Liver (tissue), 9 donors: Measurements from ENCODE around the gene EBF3. TPM values are rescaled to one million over a fixed set of nuclear protein-coding genes. Genes with fewer than 3 reads are reported as not detected.

Experiments
- DNase-seq: peaks from one replicate; pipeline ENCODE4 v3.0.0-alpha.2; 2017; ENCODE audit warnings: low spot score
- H3K27ac ChIP-seq, 2 donors: one replicate each; pipeline ENCODE4 v1.7.0; 2013; ENCODE audit warnings: inconsistent platforms in 2 of 2, low read length in 2 of 2, control low read depth in 1 of 2, low read depth in 1 of 2, mild to moderate bottlenecking in 1 of 2
- H3K27me3 ChIP-seq, 4 donors: one replicate each; pipeline versions ENCODE4 v1.6.1 to v1.7.0; 2013; ENCODE audit warnings: low read length in 3 of 4, inconsistent platforms in 1 of 4, mild to moderate bottlenecking in 1 of 4, moderate library complexity in 1 of 4; ENCODE audit not compliant: control insufficient read depth in 4 of 4, insufficient read depth in 4 of 4
- H3K36me3 ChIP-seq, 4 donors: one replicate each; pipeline versions ENCODE4 v1.6.1 to v1.7.0; 2013; ENCODE audit warnings: low read length in 3 of 4, mild to moderate bottlenecking in 3 of 4, low read depth in 1 of 4, moderate library complexity in 1 of 4; ENCODE audit not compliant: control insufficient read depth in 4 of 4, insufficient read depth in 3 of 4
- H3K4me1 ChIP-seq, 4 donors: one replicate each; pipeline versions ENCODE4 v1.6.1 to v1.7.0; 2013; ENCODE audit warnings: low read length in 3 of 4, mild to moderate bottlenecking in 3 of 4, moderate library complexity in 1 of 4; ENCODE audit not compliant: control insufficient read depth in 4 of 4, insufficient read depth in 4 of 4
- H3K4me3 ChIP-seq, 3 donors: one replicate each; pipeline versions ENCODE4 v1.6.1 to v1.7.0; 2013; ENCODE audit warnings: low read length in 3 of 3, control low read depth in 1 of 3, low read depth in 1 of 3, mild to moderate bottlenecking in 1 of 3
- H3K9ac ChIP-seq, 2 donors: one replicate each; pipeline ENCODE4 v1.7.0; 2013; ENCODE audit warnings: low read length in 2 of 2, mild to moderate bottlenecking in 2 of 2, moderate library complexity in 2 of 2, control low read depth in 1 of 2, low read depth in 1 of 2
- H3K9me3 ChIP-seq, 4 donors: one replicate each; pipeline versions ENCODE4 v1.6.1 to v1.7.0; 2013; ENCODE audit warnings: low read length in 3 of 4; ENCODE audit not compliant: control insufficient read depth in 4 of 4
- ATF3 ChIP-seq: IDR thresholded peaks from 2 replicates; pipeline ENCODE4 v1.6.1; 2016; ENCODE audit warnings: antibody characterized with exemption
- EGR1 ChIP-seq, 2 donors: IDR thresholded peaks; 2 replicates each; pipeline ENCODE4 v1.6.1; 2016 to 2018; ENCODE audit warnings: antibody characterized with exemption in 2 of 2, low read depth in 2 of 2
- FOXA1 ChIP-seq: IDR thresholded peaks from 2 replicates; pipeline ENCODE4 v1.6.1; 2016; ENCODE audit warnings: antibody characterized with exemption
- FOXA2 ChIP-seq: IDR thresholded peaks from 2 replicates; pipeline ENCODE4 v1.6.1; 2016; ENCODE audit warnings: antibody characterized with exemption
- GABPA ChIP-seq, 2 donors: IDR thresholded peaks in 1 of 2; conservative IDR thresholded peaks in 1 of 2; 2 replicates each; pipeline ENCODE4 v1.6.1; 2016; ENCODE audit warnings: antibody characterized with exemption in 2 of 2, mild to moderate bottlenecking in 1 of 2, moderate library complexity in 1 of 2
- HNF4A ChIP-seq, 2 donors: conservative IDR thresholded peaks; 2 replicates each; pipeline ENCODE4 v1.6.1; 2016; ENCODE audit warnings: antibody characterized with exemption in 2 of 2, mild to moderate bottlenecking in 2 of 2
- HNF4G ChIP-seq: IDR thresholded peaks from 2 replicates; pipeline ENCODE4 v1.6.1; 2016; ENCODE audit warnings: antibody characterized with exemption
- JUND ChIP-seq, 2 donors: IDR thresholded peaks; 2 replicates each; pipeline ENCODE4 v1.6.1; 2016; ENCODE audit warnings: antibody characterized with exemption in 2 of 2
- MAX ChIP-seq: IDR thresholded peaks from 2 replicates; pipeline ENCODE4 v1.6.1; 2016; ENCODE audit warnings: antibody characterized with exemption
- NR2F2 ChIP-seq: IDR thresholded peaks from 2 replicates; pipeline ENCODE4 v1.6.1; 2016; ENCODE audit warnings: antibody characterized with exemption
- RAD21 ChIP-seq, 2 donors: IDR thresholded peaks; 2 replicates each; pipeline ENCODE4 v1.6.1; 2016; ENCODE audit warnings: antibody characterized with exemption in 2 of 2, mild to moderate bottlenecking in 2 of 2
- RXRA ChIP-seq, 2 donors: IDR thresholded peaks; 2 replicates each; pipeline ENCODE4 v1.6.1; 2017 to 2018; ENCODE audit warnings: antibody characterized with exemption in 2 of 2, mild to moderate bottlenecking in 1 of 2
- SP1 ChIP-seq: IDR thresholded peaks from 2 replicates; pipeline ENCODE4 v1.6.1; 2018; ENCODE audit warnings: antibody characterized with exemption, mild to moderate bottlenecking
- TAF1 ChIP-seq: conservative IDR thresholded peaks from 2 replicates; pipeline ENCODE4 v1.6.1; 2016; ENCODE audit warnings: antibody characterized with exemption, mild to moderate bottlenecking
- YY1 ChIP-seq: IDR thresholded peaks from 2 replicates; pipeline ENCODE4 v1.6.1; 2016; ENCODE audit warnings: antibody characterized with exemption, mild to moderate bottlenecking
- ZBTB33 ChIP-seq: IDR thresholded peaks from 2 replicates; pipeline ENCODE4 v1.6.1; 2016; ENCODE audit warnings: antibody characterized with exemption
- WGBS: extraction: QIAGEN DNeasy Blood & Tissue Kit; methylation state at CpG from one replicate; pipeline ENCODE4 v1.1.7; 2013; 5-methylcytosine and 5-hydroxymethylcytosine counted together
- polyA plus RNA-seq, 2 donors: library from polyadenylated mRNA; stranded (reverse) in 1 of 2; unstranded in 1 of 2; fragments of 200-250 nt in 1 of 2; fragments of >200 nt in 1 of 2; fragmentation: Nextera tagmentation in 1 of 2; extraction: Ambion mirVana in 1 of 2; gene quantifications; one replicate each; pipeline versions ENCODE4 v1.2.1 to v1.2.3, GENCODE V29; 2013 to 2015
- total RNA-seq, 2 donors: library from RNA; depleted of rRNA; stranded (reverse); fragments of >200 nt; gene quantifications; one replicate each; pipeline ENCODE4 v1.2.3, GENCODE V29; 2014
- TF ChIP-seq, protein P1 (sequence below): IDR thresholded peaks from 2 replicates; pipeline ENCODE4 v1.6.1; 2016; ENCODE audit warnings: antibody characterized with exemption, mild to moderate bottlenecking
- TF ChIP-seq, protein P2 (sequence below): fragments of 150-350 bp; IDR thresholded peaks from 2 replicates; pipeline ENCODE4 v1.5.1; 2017; ENCODE audit warnings: improper control_type of control experiment, low read depth, low read length; ENCODE audit not compliant: missing input control
- donor health status: healthy.
- donor health status: healthy.
- donor health status: healthy.
- donor health status: healthy.
- donor health status: healthy.

The EBF3 gene
- total and polyA plus RNA-seq, 4 donors, result 0.02 to 0.08 TPM; not detected in 2

DNA sequence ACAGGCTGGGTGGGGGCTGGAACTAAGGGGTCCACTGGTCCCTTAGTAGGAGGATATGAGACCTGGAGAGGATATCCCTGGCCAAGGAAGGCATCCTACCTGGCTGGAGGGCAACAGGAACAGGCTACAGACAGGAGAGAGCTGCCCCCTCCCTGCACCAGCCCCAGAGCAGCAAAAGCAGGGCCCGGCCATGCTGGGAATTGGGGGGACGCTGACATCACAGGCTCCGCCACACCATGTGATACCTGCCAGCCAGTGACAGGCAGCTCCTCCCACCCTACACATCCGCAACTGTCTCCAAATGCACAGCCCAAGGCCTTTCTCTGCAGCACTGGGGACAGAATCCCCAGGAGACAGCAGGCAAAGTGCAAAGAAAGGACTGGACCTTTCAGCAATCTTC, 100.0 kb downstream of the EBF3 start:
- TF ChIP-seq RAD21 (IDR thresholded peaks at IDR 0.05) (no peak), YY1 (no peak), GABPA (IDR thresholded peaks at IDR 0.05 in 1 of 2, conservative IDR thresholded peaks at IDR 0.05 in 1 of 2) (no peak), FOXA2 (no peak), HNF4A (conservative IDR thresholded peaks at IDR 0.05) (no peak), MAX (no peak), ATF3 (no peak), TAF1 (no peak), JUND (IDR thresholded peaks at IDR 0.05) (no peak), RXRA (IDR thresholded peaks at IDR 0.05) (no peak), ZBTB33 (no peak), NR2F2 (no peak), SP1 (no peak), HNF4G (no peak), FOXA1 (no peak), EGR1 (IDR thresholded peaks at IDR 0.05; ENCODE audit: low read depth in 2 of 2) (no peak)
- TF ChIP-seq, protein P1, sequence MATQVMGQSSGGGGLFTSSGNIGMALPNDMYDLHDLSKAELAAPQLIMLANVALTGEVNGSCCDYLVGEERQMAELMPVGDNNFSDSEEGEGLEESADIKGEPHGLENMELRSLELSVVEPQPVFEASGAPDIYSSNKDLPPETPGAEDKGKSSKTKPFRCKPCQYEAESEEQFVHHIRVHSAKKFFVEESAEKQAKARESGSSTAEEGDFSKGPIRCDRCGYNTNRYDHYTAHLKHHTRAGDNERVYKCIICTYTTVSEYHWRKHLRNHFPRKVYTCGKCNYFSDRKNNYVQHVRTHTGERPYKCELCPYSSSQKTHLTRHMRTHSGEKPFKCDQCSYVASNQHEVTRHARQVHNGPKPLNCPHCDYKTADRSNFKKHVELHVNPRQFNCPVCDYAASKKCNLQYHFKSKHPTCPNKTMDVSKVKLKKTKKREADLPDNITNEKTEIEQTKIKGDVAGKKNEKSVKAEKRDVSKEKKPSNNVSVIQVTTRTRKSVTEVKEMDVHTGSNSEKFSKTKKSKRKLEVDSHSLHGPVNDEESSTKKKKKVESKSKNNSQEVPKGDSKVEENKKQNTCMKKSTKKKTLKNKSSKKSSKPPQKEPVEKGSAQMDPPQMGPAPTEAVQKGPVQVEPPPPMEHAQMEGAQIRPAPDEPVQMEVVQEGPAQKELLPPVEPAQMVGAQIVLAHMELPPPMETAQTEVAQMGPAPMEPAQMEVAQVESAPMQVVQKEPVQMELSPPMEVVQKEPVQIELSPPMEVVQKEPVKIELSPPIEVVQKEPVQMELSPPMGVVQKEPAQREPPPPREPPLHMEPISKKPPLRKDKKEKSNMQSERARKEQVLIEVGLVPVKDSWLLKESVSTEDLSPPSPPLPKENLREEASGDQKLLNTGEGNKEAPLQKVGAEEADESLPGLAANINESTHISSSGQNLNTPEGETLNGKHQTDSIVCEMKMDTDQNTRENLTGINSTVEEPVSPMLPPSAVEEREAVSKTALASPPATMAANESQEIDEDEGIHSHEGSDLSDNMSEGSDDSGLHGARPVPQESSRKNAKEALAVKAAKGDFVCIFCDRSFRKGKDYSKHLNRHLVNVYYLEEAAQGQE, result no peak
- TF ChIP-seq, protein P2, sequence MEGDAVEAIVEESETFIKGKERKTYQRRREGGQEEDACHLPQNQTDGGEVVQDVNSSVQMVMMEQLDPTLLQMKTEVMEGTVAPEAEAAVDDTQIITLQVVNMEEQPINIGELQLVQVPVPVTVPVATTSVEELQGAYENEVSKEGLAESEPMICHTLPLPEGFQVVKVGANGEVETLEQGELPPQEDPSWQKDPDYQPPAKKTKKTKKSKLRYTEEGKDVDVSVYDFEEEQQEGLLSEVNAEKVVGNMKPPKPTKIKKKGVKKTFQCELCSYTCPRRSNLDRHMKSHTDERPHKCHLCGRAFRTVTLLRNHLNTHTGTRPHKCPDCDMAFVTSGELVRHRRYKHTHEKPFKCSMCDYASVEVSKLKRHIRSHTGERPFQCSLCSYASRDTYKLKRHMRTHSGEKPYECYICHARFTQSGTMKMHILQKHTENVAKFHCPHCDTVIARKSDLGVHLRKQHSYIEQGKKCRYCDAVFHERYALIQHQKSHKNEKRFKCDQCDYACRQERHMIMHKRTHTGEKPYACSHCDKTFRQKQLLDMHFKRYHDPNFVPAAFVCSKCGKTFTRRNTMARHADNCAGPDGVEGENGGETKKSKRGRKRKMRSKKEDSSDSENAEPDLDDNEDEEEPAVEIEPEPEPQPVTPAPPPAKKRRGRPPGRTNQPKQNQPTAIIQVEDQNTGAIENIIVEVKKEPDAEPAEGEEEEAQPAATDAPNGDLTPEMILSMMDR, result no peak
- 95% methylated on average over 4 of the region's 4 CpGs for WGBS

More for the DNA sequence above, 100.0 kb downstream of the EBF3 start:
- Histone ChIP-seq H3K36me3 (no peaks in the 10 kb centered on the region), H3K27me3 (no peaks in the 10 kb centered on the region), H3K9me3 (no peaks in the 10 kb centered on the region), H3K4me3 (no peak overlapping the region), H3K9ac (no peak overlapping the region), H3K27ac (no peak overlapping the region), H3K4me1 (no peaks in the 10 kb centered on the region)
- no peak for DNase-seq
